WI38 (cell line): ENCODE data around the gene TTC16.

Experiments used
- H3K4me3 ChIP-seq: 2 replicates; pipeline ENCODE4 v1.5.1; 2011; ENCODE audit warnings: low read depth, mild to moderate bottlenecking, control low read depth, low read length
- CTCF ChIP-seq: IDR thresholded peaks from 2 replicates; pipeline ENCODE4 v1.5.1; 2012; ENCODE audit warnings: low read depth, mild to moderate bottlenecking, control low read depth, low read length

Gene TTC16

DNA sequence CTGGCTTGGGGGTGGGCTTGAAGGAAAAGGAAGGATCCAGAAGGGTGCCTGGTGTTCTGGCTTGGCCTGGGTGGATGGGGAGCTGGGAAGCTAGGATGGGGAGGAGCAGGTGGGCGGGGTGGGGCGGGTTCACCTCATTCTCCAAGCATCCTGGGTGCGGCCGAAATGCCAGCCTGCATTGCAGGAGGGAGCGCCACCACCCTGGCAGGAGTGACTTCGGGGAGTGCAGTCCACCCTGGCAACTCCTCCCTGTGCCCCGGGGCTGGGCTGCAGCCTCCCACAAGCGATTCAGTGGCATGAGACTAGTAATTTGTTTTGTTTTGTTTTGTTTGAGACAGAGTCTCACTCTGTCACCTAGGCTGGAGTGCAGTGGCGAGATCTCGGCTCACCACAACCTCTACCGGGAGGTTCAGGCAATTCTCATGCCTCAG, 5.5 kb downstream of the TTC16 start:
- H3K4me3 ChIP-seq = no peak overlapping the region
- no peak for TF ChIP-seq CTCF

- no peak for TF ChIP-seq CTCF
- H3K4me3 ChIP-seq = no peak overlapping the region
Observed at GRCh38 chr9:127722055-127722745, 6.3 kb downstream of the TTC16 start.

DNA sequence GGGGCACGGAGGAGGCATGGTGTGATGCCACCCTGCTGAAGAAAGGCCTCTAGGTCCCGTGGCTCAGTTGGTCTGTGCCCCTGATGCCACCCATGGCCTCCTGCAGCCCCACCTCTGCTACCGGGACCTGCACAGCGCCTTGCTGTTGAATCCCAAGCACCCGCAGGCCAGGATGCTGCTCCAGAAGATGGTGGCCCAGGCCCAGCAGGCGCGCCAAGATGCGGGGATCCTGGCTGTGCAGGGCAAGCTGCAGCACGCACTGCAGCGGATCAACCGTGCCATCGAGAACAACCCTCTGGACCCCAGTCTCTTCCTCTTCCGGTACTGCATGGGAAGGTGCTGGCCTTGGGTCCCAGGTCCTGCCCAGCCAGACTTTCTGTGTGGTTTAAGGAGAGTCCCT, 7.1 kb downstream of the TTC16 start:
- no peak for TF ChIP-seq CTCF
- no peak overlapping the region for H3K4me3 ChIP-seq

GRCh38 chr9:127723444-127723843, 7.6 kb downstream of the TTC16 start:
- no peak overlapping the region for H3K4me3 ChIP-seq
- no peak for TF ChIP-seq CTCF

- no peak for TF ChIP-seq CTCF
- no peak overlapping the region for H3K4me3 ChIP-seq
Observed at GRCh38 chr9:127724012-127724411, 8.1 kb downstream of the TTC16 start.

GRCh38 chr9:127726871-127727270, 11.0 kb downstream of the TTC16 start:
- H3K4me3 ChIP-seq = no peak overlapping the region
- no peak for TF ChIP-seq CTCF

- H3K4me3 ChIP-seq = no peak overlapping the region
- TF ChIP-seq CTCF = no peak
Observed at GRCh38 chr9:127728808-127729207, 12.9 kb downstream of the TTC16 start.
